ENCODE data around the gene FOXN3.
A peak's percentile ranks its signal among the peaks of the same experiment; 100 is the strongest.

The FOXN3 gene

GRCh38 chr14:89349171-89350008, 67.6 kb downstream of the FOXN3 start:
- DNase-seq (ENCODE audit: low read depth), result peak; percentile 76
- no peak overlapping the region for H3K4me3 ChIP-seq (ENCODE audit: low read depth, low read length)

GRCh38 chr14:89348722-89349121, 68.3 kb downstream of the FOXN3 start:
- no peak for DNase-seq (ENCODE audit: low read depth)
- no peak overlapping the region for H3K4me3 ChIP-seq (ENCODE audit: low read depth, low read length)

GRCh38 chr14:89347885-89348284, 69.1 kb downstream of the FOXN3 start:
- DNase-seq (ENCODE audit: low read depth), result no peak
- H3K4me3 ChIP-seq (ENCODE audit: low read depth, low read length), result no peak overlapping the region

GRCh38 chr14:89344920-89345254, 72.1 kb downstream of the FOXN3 start:
- H3K4me3 ChIP-seq (ENCODE audit: low read depth, low read length), result no peak overlapping the region
- no peak for DNase-seq (ENCODE audit: low read depth)

DNA sequence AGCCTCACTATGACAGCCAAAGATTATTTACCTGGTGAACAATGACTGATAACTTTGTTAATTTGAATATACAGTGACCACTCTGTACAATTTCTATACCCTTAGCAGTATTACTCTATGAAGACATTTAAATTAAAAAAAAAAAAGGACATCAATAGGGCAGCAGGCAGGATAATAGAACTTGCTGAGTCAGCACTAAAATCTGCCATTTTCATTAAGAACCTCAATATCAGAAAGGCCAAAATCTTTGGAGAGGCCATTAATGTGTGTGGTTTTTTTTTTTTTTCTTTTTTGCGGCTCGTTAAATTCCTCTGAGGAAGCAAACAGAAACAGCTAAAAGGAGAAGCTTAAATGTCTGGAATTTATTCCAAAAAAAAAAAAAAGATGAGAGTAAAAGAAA, 73.7 kb downstream of the FOXN3 start:
- DNase-seq (ENCODE audit: low read depth), result no peak
- H3K4me3 ChIP-seq (ENCODE audit: low read depth, low read length), result no peak overlapping the region

DNA sequence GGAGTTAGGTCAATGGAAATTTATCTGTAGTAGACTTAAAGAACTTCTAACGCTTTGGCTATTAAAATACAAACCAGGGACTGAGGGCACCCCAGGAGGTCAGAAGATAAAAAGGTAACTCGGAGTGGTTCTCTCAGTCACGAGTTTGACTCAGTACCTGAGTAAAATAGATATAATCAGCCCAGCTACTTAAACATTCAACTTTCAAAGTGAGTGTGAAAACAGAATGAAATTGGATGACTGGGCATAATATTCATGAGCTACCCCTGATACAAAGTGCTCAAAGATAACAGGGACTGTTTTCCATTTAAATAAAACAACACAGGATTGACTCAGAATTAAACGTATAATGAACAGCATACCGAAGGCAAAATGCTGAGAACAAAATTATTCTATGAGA, 75.0 kb downstream of the FOXN3 start:
- no peak for DNase-seq (ENCODE audit: low read depth)
- no peak overlapping the region for H3K4me3 ChIP-seq (ENCODE audit: low read depth, low read length)

- no peak overlapping the region for H3K4me3 ChIP-seq (ENCODE audit: low read depth, low read length)
- no peak for DNase-seq (ENCODE audit: low read depth)
Measured at GRCh38 chr14:89340200-89341181, 76.5 kb downstream of the FOXN3 start.

DNA sequence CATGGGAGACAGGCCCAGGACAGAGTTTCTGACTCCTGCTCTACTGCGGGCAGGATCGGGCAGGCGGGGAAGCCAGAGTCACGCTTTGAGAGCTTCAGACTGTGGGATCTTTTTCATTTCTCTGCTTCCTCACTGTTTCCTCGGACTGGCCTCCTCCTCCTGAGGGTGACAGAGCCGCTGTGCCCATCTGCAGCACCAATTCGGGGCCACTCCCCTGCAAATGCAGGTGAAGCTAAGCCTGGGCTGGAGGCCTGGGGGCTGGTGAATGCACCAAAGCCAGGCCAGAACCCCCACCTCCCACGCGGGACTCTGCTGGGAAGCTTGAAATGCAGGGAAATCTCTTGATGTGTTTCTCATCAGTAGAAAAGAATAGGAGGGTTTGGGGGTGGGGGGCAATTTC, 77.5 kb downstream of the FOXN3 start:
- no peak for DNase-seq (ENCODE audit: low read depth)
- no peak overlapping the region for H3K4me3 ChIP-seq (ENCODE audit: low read depth, low read length)

GRCh38 chr14:89339158-89339557, 77.9 kb downstream of the FOXN3 start:
- no peak for DNase-seq (ENCODE audit: low read depth)
- no peak overlapping the region for H3K4me3 ChIP-seq (ENCODE audit: low read depth, low read length)

GRCh38 chr14:89336338-89336737, 80.7 kb downstream of the FOXN3 start:
- DNase-seq (ENCODE audit: low read depth), result no peak
- no peak overlapping the region for H3K4me3 ChIP-seq (ENCODE audit: low read depth, low read length)

DNA sequence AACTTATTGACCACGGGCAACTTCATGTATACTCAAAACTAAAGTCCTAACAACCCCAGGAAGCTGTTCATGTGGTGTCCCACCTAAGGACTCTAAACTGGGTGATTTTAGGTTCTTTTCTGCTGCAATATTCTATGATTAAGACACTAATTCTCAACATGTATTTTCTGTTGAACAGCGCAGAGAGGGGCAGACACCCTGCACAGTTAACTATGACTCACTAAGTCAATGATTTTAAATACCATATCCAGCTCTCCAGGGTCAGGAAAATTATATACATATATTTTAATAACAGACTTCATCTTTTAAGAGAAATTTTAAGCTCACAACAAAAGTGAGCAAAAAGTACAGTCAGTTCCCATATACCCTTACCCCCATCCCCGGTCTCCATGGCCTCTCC, 85.0 kb downstream of the FOXN3 start:
- no peak for DNase-seq (ENCODE audit: low read depth)
- no peak overlapping the region for H3K4me3 ChIP-seq (ENCODE audit: low read depth, low read length)

GRCh38 chr14:89331398-89331797, 85.6 kb downstream of the FOXN3 start:
- no peak for DNase-seq (ENCODE audit: low read depth)
- H3K4me3 ChIP-seq (ENCODE audit: low read depth, low read length), result no peak overlapping the region

GRCh38 chr14:89330236-89331002, 86.6 kb downstream of the FOXN3 start:
- DNase-seq (ENCODE audit: low read depth), result peak; percentile 81
- no peak overlapping the region for H3K4me3 ChIP-seq (ENCODE audit: low read depth, low read length)

DNA sequence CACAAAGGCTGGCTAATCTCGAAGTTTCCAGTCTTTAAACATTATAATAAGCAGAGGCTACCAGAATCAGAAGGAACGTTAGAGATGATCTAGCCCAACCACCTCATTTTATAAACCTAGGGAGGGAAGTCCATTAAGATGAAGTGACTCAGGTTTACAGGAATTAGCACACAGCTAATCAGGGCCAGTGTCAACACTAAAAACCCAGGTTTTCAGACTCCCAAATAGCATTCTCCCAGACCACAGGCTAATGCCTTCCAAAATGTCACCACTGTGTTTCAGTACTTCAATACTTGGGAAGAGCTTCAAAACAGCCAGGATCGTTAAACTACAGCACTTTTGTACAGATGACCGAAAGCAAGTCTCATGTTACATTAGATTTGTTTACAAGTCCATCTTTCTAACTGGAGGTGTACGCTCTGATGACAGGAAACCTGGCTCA, 89.2 kb downstream of the FOXN3 start:
- DNase-seq (ENCODE audit: low read depth), result no peak
- H3K4me3 ChIP-seq (ENCODE audit: low read depth, low read length), result no peak overlapping the region

- no peak for DNase-seq (ENCODE audit: low read depth)
- no peak overlapping the region for H3K4me3 ChIP-seq (ENCODE audit: low read depth, low read length)
Measured at GRCh38 chr14:89325959-89326358, 91.1 kb downstream of the FOXN3 start.

- no peak overlapping the region for H3K4me3 ChIP-seq (ENCODE audit: low read depth, low read length)
Measured at GRCh38 chr14:89325299-89325883, 91.6 kb downstream of the FOXN3 start.

GRCh38 chr14:89324501-89325298, 92.3 kb downstream of the FOXN3 start:
- DNase-seq (ENCODE audit: low read depth), result no peak
- no peak overlapping the region for H3K4me3 ChIP-seq (ENCODE audit: low read depth, low read length)

More at GRCh38 chr14:89325299-89325883, 91.6 kb downstream of the FOXN3 start:
- no peak for DNase-seq (ENCODE audit: low read depth)

DNA sequence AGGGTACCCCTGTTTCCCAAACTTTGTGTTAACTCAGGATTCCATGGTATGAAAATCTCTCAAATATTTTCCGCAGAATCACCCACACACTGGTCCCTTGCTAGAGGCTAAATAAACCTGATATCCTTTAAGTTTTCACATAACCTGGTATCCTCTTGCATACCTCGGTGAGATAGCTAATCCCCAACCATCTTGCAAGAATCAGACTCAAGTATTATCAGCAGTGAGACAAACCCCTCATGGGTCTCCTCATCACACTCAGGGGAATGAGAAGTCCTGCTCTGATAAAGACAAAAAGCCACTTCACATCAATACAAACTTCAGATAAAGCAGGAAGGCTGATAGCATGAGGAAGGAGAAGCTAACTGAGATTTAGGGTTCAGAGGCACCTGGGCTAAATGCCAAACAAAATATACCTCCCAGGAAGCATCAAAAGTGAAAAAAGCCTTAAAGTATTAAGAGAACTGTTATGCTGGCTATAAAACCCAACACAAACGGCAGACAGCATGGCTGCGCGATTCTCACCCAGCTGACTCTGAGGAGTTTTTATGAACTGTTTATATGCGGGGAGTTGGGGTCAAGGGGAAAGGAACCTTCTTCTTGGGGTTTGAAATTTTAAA, 96.5 kb downstream of the FOXN3 start:
- no peak overlapping the region for H3K4me3 ChIP-seq (ENCODE audit: low read depth, low read length)
- no peak for DNase-seq (ENCODE audit: low read depth)
